K562 (cell line): ENCODE results near the gene SGSM2. TPM values are rescaled to one million over a fixed set of nuclear protein-coding genes. Genes with fewer than 3 reads are reported as not detected.

Experiments
- PCBP2 ChIP-seq: fragments of 200-400 bp; formaldehyde crosslinking; IDR thresholded peaks from 2 replicates; pipeline ENCODE4 v1.6.1; 2018; ENCODE audit warnings: low read length, low read depth, mild to moderate bottlenecking, moderate library complexity; ENCODE audit not compliant: poor library complexity, severe bottlenecking
- PHF8 ChIP-seq: fragments of 200-600 bp; sonication (generic); IDR thresholded peaks from 2 replicates; pipeline ENCODE4 v1.6.1; 2012; ENCODE audit warnings: mixed run types, mild to moderate bottlenecking, inconsistent platforms, low read length, moderate library complexity, borderline replicate concordance
- SREBF2 ChIP-seq: sonication (generic); formaldehyde crosslinking; IDR thresholded peaks from 2 replicates; pipeline ENCODE4 v1.4.0; 2020; ENCODE audit warnings: mild to moderate bottlenecking, missing genetic modification reagents
- ZBTB7A ChIP-seq: IDR thresholded peaks from 2 replicates; pipeline ENCODE4 v1.6.1; 2011; ENCODE audit warnings: low read depth, mild to moderate bottlenecking, low read length, moderate library complexity, borderline replicate concordance; ENCODE audit not compliant: control insufficient read depth
- polyA plus RNA-seq, 8 experiments: library from polyadenylated mRNA; depleted of rRNA in 4 of 8; stranded (reverse) in 5 of 8; unstranded in 3 of 8; fragments of >200 nt; fragmentation: Nextera tagmentation in 2 of 8; fragmentation: Illumina TruSeq in 1 of 8; extraction: Ambion mirVana in 2 of 8; extraction: Trizol in 1 of 8; gene quantifications; 2 replicates each; pipeline versions ENCODE4 v1.2.1 to v1.2.3, GENCODE V29; 2011 to 2014; ENCODE audit warnings: inconsistent platforms in 1 of 8, missing spikeins in 1 of 8
- total RNA-seq, 7 experiments: library from RNA; depleted of rRNA in 6 of 7; stranded (reverse); fragments of >200 nt in 6 of 7; fragmentation: Illumina TruSeq in 2 of 7; extraction: Trizol in 2 of 7; gene quantifications; 2 replicates each; pipeline versions ENCODE4 v1.2.1 to v1.2.3, GENCODE V29; 2011 to 2021; ENCODE audit warnings: low replicate concordance in 1 of 7
- TF ChIP-seq, protein P1 (sequence below): sonication (generic); formaldehyde crosslinking; IDR thresholded peaks from 2 replicates; pipeline ENCODE4 v1.9.0; 2022; ENCODE audit warnings: mild to moderate bottlenecking, missing genetic modification reagents
- TF ChIP-seq, protein P2 (sequence below): sonication (generic); formaldehyde crosslinking; IDR thresholded peaks from 2 replicates; pipeline ENCODE4 v1.8.0; 2022; ENCODE audit warnings: mild to moderate bottlenecking, missing genetic modification reagents
- TF ChIP-seq, protein P3 (sequence below): sonication (generic); formaldehyde crosslinking; IDR thresholded peaks from 2 replicates; pipeline ENCODE4 v1.8.0; 2022; ENCODE audit warnings: missing genetic modification reagents, mild to moderate bottlenecking, borderline replicate concordance

SGSM2 gene
- total and polyA plus RNA-seq, 9 of the 15 experiments (the other 6 are each of a cell fraction or from before 2014, with no cell fraction given): 0.20 to 26.3 (median 14.8) TPM

DNA sequence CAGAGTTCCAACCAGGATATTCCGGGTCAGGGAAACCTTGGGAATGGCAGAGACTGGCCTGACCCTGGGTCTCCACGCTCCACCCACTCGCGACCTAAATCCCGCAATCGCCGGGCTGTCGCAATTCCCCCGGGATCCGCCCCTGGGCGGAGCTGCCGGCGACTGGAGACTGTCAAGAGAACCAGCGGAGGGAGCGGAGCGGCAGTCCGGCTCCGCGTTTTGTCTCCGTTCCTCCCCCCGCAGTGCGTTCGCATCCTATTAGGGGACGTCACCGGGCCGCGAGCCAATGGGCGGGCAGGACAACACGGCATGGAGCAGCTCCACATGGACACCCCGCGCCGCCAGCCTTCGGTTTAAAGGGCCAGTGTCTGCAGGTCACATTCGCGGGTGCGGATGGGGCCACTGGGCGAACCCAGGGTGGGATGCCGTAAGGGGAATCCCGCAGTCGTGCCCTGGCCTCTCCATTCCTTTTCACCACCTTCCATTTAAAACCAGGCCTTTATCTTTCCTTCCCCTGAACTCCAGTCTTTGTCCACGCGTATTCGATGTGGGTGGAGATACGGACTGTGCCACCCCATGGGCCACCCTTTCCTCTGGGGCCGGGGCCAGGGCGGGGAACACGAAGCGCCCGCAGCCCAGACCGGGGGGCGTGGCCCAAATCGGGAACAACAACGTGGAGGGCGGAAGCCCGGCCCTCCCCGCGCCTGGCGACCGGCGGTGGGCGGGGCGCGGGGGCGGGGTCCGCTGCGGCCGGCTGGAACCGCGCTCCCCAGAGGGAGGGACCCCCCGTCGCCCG, 64.3 kb downstream of the SGSM2 start (continued):
- TF ChIP-seq SREBF2 (no peak), PHF8 (peak; percentile 19; the same call in 1 of the 2 replicates), ZBTB7A (no peak; the same call in 1 of the 2 replicates), PCBP2 (no peak)
- TF ChIP-seq, protein P1, sequence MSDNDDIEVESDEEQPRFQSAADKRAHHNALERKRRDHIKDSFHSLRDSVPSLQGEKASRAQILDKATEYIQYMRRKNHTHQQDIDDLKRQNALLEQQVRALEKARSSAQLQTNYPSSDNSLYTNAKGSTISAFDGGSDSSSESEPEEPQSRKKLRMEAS: peak; percentile 91
- TF ChIP-seq, protein P2, sequence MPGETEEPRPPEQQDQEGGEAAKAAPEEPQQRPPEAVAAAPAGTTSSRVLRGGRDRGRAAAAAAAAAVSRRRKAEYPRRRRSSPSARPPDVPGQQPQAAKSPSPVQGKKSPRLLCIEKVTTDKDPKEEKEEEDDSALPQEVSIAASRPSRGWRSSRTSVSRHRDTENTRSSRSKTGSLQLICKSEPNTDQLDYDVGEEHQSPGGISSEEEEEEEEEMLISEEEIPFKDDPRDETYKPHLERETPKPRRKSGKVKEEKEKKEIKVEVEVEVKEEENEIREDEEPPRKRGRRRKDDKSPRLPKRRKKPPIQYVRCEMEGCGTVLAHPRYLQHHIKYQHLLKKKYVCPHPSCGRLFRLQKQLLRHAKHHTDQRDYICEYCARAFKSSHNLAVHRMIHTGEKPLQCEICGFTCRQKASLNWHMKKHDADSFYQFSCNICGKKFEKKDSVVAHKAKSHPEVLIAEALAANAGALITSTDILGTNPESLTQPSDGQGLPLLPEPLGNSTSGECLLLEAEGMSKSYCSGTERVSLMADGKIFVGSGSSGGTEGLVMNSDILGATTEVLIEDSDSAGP (CRISPR knock-in tag): peak; percentile 99
- TF ChIP-seq, protein P3, sequence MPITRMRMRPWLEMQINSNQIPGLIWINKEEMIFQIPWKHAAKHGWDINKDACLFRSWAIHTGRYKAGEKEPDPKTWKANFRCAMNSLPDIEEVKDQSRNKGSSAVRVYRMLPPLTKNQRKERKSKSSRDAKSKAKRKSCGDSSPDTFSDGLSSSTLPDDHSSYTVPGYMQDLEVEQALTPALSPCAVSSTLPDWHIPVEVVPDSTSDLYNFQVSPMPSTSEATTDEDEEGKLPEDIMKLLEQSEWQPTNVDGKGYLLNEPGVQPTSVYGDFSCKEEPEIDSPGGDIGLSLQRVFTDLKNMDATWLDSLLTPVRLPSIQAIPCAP (CRISPR knock-in tag): no peak
